ENCODE results near the gene PDXDC1. TPM values are rescaled to one million over a fixed set of nuclear protein-coding genes. Genes with fewer than 3 reads are reported as not detected.
"Not testable (repeated sequence)": the region's sequence is repeated elsewhere in the genome, so short reads cannot be mapped to it uniquely, and the experiment has no call there.

The PDXDC1 gene, protein sequence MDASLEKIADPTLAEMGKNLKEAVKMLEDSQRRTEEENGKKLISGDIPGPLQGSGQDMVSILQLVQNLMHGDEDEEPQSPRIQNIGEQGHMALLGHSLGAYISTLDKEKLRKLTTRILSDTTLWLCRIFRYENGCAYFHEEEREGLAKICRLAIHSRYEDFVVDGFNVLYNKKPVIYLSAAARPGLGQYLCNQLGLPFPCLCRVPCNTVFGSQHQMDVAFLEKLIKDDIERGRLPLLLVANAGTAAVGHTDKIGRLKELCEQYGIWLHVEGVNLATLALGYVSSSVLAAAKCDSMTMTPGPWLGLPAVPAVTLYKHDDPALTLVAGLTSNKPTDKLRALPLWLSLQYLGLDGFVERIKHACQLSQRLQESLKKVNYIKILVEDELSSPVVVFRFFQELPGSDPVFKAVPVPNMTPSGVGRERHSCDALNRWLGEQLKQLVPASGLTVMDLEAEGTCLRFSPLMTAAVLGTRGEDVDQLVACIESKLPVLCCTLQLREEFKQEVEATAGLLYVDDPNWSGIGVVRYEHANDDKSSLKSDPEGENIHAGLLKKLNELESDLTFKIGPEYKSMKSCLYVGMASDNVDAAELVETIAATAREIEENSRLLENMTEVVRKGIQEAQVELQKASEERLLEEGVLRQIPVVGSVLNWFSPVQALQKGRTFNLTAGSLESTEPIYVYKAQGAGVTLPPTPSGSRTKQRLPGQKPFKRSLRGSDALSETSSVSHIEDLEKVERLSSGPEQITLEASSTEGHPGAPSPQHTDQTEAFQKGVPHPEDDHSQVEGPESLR
- 29.3 and 29.8 TPM in 2 replicates for total RNA-seq (2014; rRNA removed; shearing (Covaris generic))

DNA sequence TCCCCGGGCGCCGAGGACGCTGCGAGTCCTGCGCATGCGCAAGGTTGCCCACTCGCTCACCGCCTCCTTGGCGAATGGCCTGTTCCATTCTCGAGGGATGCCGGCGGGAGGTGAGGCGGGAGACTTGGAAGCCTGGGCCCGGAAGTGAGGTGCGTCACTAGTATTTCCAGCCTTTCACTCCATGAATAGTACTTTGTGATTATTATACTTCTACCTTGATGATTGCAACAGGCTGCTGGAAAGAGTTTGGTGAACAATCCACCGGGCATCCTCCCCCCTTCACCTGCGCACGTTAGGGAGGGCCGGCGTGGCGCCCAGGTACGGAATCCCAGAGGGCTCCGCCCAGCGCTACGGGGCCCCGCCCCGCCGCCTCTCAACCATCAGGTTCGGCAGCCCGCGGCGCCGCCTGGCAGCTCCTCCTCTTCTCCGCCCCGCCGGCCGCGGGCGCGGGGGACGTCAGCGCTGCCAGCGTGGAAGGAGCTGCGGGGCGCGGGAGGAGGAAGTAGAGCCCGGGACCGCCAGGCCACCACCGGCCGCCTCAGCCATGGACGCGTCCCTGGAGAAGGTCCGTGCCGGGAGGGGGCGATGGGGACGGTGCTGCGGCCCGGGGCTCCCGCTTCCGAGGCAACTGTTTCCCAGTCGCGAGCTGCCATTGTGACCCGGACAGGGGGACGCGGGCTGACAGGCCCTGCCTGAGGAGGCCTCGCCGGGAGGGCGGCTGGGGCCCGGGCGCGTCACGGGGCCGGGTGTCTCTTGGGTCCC is at the start of gene PDXDC1:
PDXDC1 (plus strand) TSS at position 371 of the 762 bp plus-strand sequence; CDS start at position 545, 174 bp downstream.
- DNase-seq (ENCODE audit: low read depth) = peak; percentile 88

DNA sequence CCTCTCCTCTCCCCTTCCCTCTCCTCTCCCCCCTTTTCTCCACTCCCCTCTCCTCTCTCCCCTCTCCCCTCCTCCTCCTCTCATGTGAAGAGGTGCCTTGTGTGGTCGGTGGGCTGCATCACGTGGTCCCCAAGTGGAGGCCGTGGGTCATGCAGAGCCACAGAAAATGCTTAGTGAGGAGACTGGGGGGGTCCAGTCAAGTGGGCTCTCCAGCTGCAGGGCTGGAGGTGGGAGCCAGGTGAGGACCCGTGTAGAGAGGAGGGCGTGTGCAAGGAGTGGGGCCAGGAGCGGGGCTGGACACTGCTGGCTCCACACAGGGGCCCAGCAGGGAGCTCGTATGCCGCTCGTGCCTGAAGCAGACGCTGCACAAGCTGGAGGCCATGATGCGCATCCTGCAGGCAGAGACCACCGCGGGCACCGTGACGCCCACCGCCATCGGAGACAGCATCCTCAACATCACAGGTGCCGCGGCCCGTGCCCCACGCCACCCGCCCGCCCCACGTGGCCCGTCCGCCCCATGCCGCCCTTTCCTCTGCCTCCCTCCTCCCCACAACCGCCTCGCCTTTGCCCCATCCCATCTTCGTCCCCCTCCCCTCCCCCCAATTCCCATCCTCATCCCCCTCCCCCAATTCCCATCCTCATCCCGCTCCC is 46.6 kb upstream of the PDXDC1 start:
- peak; percentile 7 for DNase-seq (ENCODE audit: low read depth)

DNA sequence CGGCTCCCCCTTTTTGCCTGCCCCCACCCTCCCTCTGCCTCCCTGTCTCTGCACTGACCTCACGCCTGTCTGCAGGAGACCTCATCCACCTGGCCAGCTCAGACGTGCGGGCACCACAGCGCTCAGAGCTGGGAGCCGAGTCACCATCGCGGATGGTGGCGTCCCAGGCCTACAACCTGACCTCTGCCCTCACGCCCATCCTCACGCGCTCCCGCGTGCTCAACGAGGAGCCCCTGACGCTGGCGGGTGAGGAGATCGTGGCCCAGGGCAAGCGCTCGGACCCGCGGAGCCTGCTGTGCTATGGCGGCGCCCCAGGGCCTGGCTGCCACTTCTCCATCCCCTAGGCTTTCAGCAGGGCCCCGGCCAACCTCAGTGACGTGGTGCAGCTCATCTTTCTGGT is 45.6 kb upstream of the PDXDC1 start:
- DNase-seq (ENCODE audit: low read depth) = not testable (repeated sequence)

DNA sequence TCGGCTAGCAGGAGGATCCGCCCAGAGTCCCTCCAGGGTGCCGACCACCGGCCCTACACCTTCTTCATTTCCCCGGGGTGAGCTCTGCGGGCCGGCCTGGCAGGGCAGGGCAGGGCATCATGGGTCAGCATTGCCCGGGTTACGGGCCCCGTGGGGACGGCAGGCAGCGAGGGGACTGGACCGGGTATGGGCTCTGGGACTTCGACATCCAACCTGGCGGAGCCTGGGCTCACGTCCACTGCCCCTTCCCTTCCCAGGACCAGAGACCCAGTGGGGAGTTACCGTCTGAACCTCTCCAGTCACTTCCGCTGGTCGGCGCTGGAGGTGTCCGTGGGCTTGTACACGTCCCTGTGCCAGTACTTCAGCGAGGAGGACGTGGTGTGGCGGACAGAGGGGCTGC is 44.6 kb upstream of the PDXDC1 start:
- DNase-seq (ENCODE audit: low read depth) = not testable (repeated sequence)

DNA sequence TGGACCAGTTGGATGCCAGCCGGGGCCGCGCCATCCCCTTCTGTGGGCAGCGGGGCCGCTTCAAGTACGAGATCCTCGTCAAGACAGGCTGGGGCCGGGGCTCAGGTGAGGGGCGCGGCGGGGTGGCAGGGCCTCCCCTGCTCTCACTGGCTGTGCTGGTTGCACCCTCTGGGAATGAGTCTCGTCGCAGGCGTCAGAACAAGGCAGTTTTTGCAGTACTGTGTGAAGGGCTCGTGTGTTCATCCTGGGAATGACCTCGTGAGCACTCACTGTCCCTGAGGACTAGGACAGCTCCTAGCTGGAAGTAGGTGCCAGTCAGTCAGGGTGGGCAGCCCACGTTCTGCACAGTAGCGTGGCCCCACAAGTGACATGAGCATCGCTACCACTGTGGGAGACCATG is 43.9 kb upstream of the PDXDC1 start:
- not testable (repeated sequence) for DNase-seq (ENCODE audit: low read depth)

DNA sequence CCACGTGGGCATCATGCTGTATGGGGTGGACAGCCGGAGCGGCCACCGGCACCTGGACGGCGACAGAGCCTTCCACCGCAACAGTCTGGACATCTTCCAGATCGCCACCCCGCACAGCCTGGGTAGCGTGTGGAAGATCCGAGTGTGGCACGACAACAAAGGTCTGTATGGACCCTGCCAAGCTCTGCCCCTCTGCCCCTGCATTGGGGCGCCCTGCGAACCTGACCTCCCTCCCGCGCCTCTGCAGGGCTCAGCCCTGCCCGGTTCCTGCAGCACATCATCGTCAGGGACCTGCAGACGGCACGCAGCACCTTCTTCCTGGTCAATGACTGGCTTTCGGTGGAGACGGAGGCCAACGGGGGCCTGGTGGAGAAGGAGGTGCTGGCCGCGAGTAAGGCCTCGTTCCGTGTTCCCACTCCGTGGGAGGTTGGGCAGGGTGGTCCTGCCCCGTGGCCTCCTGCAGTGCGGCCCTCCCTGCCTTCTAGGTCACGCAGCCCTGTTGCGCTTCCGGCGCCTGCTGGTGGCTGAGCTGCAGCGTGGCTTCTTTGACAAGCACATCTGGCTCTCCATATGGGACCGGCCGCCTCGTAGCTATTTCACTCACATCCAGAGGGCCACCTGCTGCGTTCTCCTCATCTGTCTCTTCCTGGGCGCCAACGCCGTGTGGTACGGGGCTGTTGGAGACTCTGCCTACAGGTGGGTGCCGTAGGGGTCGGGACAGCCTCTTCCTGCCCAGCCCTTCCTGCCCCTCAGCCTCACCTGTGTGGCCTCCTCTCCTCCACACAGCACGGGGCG is 42.0 kb upstream of the PDXDC1 start:
- not testable (repeated sequence) for DNase-seq (ENCODE audit: low read depth)

DNA sequence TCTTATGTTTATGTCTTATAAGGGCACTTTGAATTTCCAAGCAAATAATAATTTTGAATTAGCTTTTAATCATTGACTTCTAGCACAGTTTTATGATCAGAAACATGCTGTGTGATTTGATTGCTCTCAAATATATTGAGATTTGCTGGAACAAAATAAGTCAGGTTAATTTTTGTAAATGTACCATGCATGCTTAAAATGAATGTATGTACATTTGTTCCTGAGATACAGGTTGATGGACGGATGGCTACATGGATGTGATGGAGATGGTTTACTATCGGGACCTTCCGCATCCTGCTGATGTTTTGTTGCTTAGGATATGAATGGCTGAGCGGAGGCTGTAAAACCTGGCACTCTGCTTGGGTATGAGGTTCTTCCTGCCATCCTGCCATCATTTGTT is 37.7 kb upstream of the PDXDC1 start, which contains the start of gene NPIPA1:
NPIPA1 (plus strand) TSS at position 301 of the 400 bp plus-strand sequence; CDS start at position 301, 0 bp downstream.
- DNase-seq (ENCODE audit: low read depth) = not testable (repeated sequence)

DNA sequence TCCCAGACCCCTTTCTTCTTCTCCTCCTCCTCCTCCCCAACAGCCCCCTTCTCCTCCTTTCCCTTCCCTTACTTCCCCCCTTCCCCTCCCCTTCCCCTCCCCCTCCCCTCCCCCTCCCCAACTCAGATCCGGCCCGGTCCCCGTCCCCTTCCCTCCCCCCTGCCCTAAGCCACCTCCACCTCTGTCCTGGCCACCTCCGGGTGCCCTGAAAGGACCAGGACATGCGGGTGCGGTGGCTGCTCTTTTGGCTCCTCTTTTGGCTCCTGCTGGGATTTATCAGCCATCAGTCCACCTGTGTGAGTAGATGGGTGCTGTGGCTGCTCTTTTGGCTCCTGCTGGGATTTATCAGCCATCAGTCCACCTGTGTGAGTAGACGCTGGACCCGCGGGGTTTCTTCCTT is 36.8 kb upstream of the PDXDC1 start:
- DNase-seq (ENCODE audit: low read depth) = not testable (repeated sequence)

DNA sequence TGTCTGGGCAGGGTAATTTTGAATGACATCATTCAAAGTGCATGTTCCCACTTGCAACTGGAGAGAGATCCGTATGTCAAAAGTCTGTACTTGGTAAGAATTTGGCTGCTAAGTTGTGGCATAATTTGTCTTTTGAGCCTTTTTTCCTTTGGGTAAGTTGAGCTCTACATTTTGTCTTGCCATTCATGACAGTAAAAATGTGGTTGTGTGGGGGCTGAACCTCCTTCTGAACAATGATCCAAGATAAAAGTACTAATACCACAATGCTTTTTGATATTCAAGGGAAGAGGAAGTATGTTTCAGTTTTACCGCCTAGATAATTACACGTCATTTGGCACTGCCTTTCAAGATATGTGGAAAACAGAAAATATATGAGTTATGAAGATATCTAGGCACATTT is 32.1 kb upstream of the PDXDC1 start:
- not testable (repeated sequence) for DNase-seq (ENCODE audit: low read depth)

DNA sequence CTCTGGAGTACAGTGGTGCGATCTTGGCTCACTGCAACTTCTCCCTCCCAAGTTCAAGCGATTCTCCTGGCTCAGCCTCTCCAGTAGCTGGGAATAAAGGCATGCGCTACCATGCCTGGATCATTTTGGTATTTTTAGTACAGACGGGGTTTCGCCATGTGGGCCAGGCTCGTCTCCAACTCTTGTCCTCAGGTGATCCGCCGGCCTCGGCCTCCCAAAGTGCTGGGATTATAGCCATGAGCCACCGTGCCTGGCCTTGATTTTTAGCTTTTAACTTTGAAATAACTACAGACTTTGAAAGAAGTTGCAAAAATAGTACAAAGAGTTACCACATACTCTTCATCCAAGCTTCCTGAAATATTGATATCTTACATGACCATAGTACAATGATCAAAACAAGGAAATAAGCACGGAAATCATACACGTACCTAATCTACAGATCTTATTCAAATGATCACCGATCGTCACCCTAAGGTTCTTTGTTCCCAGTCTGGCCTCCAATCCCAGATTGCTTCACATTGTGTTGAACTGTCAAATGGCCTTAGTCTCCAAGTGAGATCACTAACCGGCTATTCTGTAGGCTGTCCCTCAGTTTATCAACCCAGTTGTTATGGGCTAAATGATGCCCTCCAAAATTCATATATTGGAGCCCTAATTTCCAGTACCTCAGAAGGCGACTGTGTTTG is 19.1 kb upstream of the PDXDC1 start:
- DNase-seq (ENCODE audit: low read depth) = no peak

DNA sequence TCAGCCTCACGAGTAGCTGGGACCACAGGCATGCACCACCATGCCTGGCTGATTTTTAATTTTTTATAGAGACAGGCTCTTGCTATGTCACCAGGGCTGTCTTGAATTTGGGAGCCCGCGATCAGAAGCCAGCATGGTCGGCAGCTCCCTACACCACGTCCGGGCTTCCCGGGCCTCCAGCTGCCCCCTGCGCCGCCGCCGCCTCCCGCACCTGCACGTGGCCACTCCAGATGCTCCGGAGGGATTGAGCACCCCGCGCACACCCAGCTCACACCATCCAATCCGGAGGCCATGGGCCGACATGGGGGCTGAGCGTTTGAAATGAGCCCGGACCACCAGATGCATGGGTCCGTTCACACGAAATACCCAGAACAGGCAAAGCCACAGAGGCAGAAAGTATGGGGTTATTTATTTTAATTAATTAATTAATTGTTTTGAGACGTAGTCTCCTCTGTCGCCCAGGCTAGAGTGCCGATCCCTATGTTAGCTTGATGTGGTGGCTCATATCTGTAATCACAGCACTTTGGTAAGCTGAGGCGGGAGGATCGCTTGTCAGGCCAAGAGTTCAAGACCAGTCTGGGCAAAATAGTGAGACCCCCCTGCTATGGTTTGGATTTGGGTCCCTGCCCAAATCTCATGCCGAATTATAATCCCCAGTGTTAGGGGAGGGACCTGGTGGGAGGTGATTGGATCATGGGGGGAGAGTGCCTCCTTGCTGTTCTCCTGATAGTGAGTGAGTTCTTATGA is 17.1 kb upstream of the PDXDC1 start:
- no peak for DNase-seq (ENCODE audit: low read depth)

DNA sequence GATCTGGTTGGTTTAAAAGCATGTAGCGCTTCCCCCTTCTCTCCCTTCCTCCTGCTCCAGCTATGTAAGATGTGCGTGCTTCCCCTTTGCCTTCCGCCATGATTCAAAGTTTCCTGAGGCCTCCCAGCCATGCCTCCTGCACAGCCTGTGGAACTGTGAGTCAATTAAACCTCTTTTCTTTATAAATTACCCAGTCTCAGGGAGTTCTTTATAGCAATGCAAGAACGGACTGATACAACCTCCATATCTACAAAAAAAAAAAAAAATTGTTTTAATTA is 16.6 kb upstream of the PDXDC1 start:
- DNase-seq (ENCODE audit: low read depth) = no peak

DNA sequence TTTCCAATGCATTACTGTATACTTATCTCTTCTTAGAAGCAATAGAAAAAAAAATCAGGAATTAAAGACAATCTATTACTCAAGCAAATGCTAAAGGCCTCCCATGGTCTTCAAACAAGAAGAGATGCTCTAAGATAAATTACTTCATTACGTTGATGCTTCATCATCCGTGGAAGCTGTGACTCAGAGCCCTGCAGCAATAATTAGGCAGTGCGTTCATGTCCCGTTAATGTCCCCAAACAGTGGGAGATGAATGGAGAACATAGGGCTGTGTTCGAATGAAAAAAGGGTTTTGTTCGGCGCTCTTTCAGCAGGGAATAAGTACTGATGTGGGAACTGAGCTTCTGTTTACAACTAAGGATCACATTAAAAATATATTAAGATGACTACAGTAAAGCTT is 15.9 kb upstream of the PDXDC1 start:
- DNase-seq (ENCODE audit: low read depth) = peak; percentile 78

DNA sequence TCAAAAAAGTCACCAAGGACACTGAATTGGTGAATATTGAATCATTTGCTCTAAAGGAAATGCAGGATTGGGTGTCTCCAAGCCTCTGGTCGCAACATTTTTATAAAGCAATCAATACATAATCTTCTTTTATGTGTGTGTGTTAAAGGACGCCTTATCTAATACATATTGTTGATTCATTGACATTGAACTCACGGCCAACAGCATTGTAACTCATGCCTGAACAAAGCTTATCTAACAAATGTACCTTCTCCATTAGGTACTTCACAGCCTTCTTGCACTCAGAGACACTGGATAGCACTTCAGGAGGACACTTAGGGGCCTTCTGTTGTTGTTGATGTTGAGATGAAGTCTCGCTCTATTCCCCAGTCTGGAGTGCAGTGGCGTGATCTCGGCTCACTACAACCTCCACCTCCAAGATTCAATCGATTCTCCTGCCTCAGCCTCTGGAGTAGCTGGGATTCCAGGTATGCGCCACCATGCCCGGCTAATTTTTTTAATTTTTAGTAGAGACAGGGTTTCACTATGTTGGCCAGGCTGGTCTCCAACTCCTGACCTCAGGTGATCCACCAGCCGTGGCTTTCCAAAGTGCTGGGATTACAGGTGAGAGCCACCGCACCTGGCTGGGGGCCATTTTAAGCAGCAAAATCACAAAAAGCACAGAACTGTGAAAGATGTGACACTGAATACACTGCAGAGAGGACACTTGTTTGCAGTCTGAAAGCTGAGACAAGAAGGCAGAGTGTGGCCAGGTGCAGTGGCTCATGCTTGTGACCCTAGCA is 13.2 kb upstream of the PDXDC1 start:
- DNase-seq (ENCODE audit: low read depth) = no peak

DNA sequence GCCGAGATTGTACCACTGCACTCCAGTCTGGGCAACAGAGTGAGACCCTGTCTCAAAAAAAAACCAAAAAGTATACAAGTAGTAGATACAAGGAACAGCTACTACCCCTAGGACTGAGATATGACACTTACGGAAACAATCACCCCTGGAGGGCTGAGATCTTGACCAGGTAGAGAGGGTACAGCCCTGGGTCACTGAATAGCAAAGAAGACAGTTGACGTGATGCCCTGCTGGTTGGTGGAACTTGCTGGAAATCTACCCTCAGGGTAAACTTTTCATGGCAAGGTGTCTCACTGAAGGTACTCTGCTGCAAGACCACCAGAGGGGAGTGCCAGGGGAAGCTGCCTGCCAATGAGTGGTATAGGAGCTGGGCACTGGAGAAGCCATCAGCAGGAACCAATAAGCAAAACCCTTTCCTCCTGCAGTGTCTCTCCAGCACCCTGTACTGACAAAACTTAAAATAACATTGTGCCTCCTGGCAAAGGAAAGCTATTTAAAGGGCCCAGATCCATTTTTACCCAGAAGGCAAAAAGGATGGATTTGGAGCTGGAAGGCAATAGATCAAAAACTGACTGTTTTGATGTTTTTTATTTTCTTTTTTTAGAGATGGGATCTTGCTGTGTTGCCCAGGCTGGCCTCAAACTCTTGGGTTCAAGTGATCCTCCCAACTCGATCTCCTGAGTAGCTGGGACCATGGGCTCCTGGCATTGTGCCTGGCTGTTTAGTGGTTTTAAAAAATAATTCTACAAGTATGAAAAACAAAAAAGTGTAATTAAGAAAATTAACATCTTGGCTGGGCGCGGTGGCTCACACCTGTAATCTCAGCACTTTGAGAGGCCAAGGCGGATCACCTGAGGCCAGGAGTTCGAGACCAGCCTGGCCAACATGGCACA is 11.3 kb upstream of the PDXDC1 start:
- no peak for DNase-seq (ENCODE audit: low read depth)

DNA sequence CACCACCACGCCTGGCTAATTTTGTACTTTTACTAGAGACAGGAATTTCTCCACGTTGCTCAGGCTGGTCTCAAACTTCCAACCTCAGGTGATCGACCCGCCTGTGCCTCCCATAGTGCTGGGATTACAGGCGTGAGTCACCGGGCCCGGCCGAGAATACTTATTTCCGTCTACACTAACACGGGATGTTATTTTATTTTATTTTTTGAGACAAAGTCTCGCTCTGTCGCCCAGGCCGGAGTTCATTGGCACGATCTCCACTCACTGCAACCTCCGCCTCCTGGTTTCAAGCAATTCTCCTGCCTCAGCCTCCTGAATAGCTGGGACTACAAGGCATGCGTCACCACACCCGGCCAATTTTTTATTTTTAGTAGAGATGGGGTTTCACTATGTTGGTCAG is 9.5 kb upstream of the PDXDC1 start:
- DNase-seq (ENCODE audit: low read depth) = no peak

DNA sequence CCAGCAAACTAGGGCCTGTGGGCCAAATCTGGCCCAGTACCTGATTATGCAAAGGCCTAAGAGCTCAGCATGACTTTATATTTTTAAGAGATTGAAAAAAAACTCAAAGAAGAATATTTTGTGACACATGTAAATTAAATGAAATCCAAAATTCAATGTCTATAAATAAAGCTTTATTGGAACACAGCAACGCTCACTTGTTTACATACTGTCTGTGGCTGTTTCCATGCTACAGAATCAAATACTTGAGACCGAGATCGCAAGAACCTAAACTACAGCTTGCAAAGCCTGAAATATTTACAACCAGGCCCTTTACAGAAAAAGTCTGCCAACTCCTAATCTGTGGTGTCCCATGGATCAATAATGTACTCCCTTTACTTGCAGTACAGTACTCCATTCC is 5.0 kb upstream of the PDXDC1 start:
- DNase-seq (ENCODE audit: low read depth) = not testable (repeated sequence)
